GM20000 (cell line): ENCODE results near the gene USH2A.

ENCODE experiments used
- DNase-seq: peaks from one replicate; pipeline ENCODE4 v3.0.0; 2012; ENCODE audit warnings: low spot score
- CTCF ChIP-seq: IDR thresholded peaks from 2 replicates; pipeline ENCODE4 v1.5.1; 2012; ENCODE audit warnings: mild to moderate bottlenecking, control low read depth; ENCODE audit errors: extremely low read depth, missing control alignments

USH2A gene

GRCh38 chr1:215824245-215824644 lies 599.0 kb downstream of the USH2A start:
- no peak for DNase-seq

GRCh38 chr1:215819114-215819513 lies 604.1 kb downstream of the USH2A start:
- no peak for TF ChIP-seq CTCF
- DNase-seq, result no peak

More at GRCh38 chr1:215824245-215824644, 599.0 kb downstream of the USH2A start:
- TF ChIP-seq CTCF, result no peak

- DNase-seq, result no peak
- no peak for TF ChIP-seq CTCF
These were observed 615.3 kb downstream of the USH2A start for GRCh38 chr1:215807911-215808436.

- TF ChIP-seq CTCF, result no peak
- no peak for DNase-seq
These were observed 616.0 kb downstream of the USH2A start for GRCh38 chr1:215807218-215807617.

GRCh38 chr1:215797859-215798258 lies 625.4 kb downstream of the USH2A start:
- no peak for DNase-seq
- TF ChIP-seq CTCF, result no peak

- TF ChIP-seq CTCF, result no peak
- no peak for DNase-seq
These were observed 629.1 kb downstream of the USH2A start for GRCh38 chr1:215794156-215794555.

GRCh38 chr1:215793180-215793579 lies 630.1 kb downstream of the USH2A start:
- DNase-seq, result peak; percentile 5
- no peak for TF ChIP-seq CTCF

GRCh38 chr1:215792446-215792845 lies 630.8 kb downstream of the USH2A start:
- no peak for TF ChIP-seq CTCF
- DNase-seq, result no peak
